OCI-LY1 (cell line): ENCODE measurements around the gene ATXN1.

Source experiments
- EZH2 ChIP-seq: fragments of 200-600 bp; sonication (generic), shearing (Covaris generic); IDR thresholded peaks from 2 replicates; pipeline ENCODE4 v1.8.0; 2017; ENCODE audit warnings: borderline replicate concordance, mixed run types, mild to moderate bottlenecking, antibody characterized with exemption, low read length, moderate library complexity, mixed read lengths
- TF ChIP-seq, protein P1 (sequence below): fragments of 200-600 bp; sonication (generic), shearing (Covaris generic); IDR thresholded peaks from 2 replicates; pipeline ENCODE4 v1.5.1; 2017; ENCODE audit warnings: mild to moderate bottlenecking, antibody characterized with exemption, low read length, moderate library complexity, mixed read lengths

DNA sequence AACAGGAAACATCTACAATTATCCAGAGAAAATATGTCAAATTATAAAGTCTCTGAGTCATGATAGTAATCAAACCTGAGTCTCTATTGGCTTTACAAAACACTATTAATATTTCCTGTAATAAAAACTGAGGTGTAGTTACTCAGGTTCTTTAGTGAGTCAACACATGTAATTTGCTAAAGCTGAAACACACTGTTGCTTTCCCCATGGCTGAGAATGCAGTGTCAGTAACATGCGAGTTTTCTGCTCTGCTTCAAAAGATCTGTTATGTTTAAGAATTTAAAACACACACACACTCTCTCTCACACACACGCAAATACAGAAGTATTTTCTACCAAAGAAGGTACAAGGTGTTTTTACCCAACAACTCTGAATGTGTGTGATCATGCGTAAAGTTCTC lies 38.6 kb downstream of the ATXN1 start:
- TF ChIP-seq, protein P1, sequence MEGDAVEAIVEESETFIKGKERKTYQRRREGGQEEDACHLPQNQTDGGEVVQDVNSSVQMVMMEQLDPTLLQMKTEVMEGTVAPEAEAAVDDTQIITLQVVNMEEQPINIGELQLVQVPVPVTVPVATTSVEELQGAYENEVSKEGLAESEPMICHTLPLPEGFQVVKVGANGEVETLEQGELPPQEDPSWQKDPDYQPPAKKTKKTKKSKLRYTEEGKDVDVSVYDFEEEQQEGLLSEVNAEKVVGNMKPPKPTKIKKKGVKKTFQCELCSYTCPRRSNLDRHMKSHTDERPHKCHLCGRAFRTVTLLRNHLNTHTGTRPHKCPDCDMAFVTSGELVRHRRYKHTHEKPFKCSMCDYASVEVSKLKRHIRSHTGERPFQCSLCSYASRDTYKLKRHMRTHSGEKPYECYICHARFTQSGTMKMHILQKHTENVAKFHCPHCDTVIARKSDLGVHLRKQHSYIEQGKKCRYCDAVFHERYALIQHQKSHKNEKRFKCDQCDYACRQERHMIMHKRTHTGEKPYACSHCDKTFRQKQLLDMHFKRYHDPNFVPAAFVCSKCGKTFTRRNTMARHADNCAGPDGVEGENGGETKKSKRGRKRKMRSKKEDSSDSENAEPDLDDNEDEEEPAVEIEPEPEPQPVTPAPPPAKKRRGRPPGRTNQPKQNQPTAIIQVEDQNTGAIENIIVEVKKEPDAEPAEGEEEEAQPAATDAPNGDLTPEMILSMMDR: no peak
- TF ChIP-seq EZH2: no peak
